HG03439 (cell line): Measurements from ENCODE around the gene NATD1.
A peak's percentile ranks its signal among the peaks of the same experiment; 100 is the strongest.

ENCODE experiments used
- ATAC-seq: cut with Tn5 transposase; IDR thresholded peaks from one replicate; pipeline ENCODE4 v1.9.1; 2021; ENCODE audit warnings: mild to moderate bottlenecking, moderate library complexity; ENCODE audit not compliant: unreplicated experiment

The NATD1 gene

DNA sequence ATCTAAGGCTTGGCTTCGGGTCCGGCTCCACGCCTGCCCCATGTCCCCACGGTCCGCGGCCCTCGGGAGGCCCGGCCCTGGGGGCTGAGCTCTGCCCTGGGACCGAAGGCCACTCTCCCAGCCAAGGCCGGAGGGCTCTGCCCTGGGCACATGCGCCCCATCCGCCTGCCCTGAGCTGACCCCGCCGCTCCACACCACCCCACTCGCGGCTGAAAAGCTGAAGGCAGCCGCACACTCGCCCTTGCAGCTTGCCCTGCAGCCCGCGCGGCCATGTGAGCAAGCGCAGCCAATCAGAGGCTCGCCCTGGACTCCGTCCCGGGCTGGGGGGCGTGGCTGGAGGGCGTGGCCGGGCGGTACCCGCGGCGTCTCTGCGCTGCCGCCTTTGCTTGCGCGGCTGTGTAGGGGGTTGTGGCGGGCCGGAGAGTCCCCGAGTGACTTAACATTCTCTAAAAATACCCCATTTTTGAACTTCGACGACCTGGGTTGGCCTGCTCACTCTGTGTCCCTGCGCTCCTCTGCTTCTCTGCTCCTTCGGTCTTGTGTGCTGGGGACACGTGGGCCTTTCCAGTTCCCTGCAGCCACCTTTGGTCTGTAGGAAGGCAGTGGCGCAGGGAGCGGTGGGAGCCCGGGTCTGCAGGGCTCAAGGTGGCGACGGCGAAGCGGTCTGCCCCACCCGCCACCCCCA, 22.5 kb upstream of the NATD1 start:
- ATAC-seq: peak; percentile 88

GRCh38 chr17:21275047-21275578, 21.9 kb upstream of the NATD1 start:
- no peak for ATAC-seq

DNA sequence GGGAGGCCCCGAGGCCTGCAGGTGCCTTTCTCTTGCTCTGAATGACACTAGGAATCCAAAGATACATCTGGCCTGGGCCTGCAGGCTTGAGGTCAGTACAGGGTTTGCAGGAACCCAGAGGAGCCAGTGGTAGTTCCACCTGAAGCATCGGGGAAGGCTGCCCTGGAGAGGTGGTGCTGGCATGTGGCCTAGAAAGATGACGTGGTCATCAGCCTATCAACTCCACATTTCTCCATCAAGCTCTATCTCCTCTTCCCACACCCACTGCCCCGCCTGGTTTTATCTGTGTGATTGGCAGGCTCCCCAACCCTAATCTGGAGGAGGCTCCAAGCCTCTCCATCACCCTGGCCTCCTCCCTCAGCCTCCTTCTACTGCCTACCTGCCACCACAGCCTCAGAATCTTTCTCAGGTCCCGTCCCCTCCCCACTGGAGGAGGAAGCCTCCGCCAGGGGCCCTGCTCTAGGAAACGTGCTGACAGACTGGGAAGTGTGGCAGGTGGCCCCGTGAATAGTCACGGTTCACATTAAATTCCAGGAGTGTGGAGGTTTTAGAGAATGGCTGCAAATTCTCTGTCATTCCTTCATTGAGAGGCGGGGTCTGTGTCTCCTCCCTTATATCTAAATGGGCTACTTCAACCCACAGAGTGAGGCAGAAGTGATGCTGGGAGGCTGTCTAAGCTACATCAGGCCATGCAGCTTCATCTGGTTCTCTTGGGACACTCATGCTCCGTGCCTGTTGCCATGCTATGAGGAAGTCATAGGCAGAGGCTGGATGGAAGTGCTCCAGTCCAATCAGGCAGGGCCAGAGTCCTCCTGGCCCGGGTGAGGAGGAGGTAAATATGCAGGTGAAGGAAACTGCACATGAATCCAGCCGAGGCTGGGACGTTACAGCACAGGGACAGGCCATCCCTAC, 19.9 kb upstream of the NATD1 start:
- ATAC-seq: no peak

- ATAC-seq: no peak
Observed at GRCh38 chr17:21272250-21272649, 19.0 kb upstream of the NATD1 start.

- ATAC-seq: no peak
Observed at GRCh38 chr17:21271454-21272183, 18.4 kb upstream of the NATD1 start.

GRCh38 chr17:21269394-21269793, 16.2 kb upstream of the NATD1 start:
- ATAC-seq: no peak

DNA sequence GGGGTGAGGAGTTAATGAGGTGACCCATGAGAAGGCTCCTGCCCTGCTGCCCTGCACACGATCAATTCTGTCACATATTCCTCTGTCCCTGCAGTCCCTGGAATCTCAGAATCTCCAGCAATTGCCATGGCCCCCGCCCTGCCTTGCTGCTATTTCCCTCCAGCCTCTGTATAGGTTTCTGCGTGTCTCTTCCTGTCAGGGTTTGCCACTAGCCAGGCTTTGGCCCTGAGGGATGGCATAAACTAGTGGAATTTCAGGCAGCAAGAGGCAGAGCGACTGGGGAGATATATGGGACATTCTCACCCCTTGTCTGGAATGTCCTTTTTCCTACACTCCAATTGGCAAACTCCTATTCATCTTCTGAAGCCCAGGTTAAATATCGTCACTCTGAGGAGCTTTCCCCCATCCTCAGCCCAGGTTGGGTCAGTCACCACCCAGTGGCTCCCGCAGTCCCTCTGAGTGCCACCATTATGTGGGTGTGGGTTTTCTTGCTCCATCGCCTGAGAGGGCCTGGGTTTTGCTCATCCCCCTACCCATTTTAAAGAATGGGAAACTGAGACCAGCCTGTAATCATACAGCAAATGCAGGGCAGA, 15.5 kb upstream of the NATD1 start:
- no peak for ATAC-seq

DNA sequence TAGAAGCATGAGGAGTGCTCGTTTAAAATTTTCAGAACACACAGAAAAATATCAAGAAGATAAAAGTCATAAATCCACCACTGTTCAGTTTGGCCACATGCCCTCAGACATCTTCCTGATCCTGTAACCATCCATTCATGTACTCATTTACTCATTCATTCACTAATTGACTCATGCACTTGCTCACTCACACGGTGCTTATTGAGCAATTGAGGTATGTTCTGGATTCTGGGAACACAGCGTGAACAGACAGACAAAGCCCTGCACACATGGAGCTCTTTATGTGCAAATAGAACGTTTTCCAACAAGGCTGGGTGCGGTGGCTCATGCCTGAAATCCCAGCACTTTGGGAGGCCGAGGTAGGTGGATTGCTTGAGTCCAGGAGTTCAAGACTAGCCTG, 10.2 kb upstream of the NATD1 start:
- no peak for ATAC-seq

DNA sequence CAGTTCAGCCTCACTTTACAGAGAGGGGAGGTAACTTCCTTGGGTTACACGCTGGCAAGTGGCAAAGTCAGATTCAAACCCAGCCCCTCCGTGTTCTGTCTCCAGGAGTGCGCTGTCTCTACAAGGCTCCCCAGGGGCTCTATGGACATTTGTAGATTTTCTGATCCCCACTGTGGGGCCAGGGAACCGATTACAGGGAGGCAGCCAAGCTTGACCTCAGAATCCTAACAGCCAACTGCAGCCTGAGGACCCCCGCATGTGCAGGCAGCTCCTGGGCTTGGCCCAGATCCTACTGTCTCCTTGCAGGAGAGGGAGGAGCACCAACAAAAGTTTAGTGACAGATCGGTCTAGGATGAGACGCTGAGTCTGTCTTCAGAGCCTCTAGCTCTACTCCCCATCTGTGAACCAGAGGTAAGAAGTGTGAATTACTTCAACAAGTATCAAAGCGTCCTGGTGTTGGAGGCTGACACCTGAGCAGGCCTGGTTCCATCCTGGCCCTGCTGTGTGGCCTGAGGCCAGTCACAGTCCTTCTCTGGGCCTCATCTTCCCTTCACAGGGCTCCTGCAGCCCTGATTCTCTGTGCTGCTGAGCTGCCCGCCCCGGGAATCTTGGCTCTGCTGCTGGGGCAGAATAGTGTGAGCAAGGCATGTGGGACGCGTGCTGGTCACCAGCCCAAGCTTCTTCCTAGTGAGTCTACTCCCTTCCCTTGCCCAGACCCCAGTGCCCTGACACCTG, 9.2 kb upstream of the NATD1 start:
- no peak for ATAC-seq

GRCh38 chr17:21258593-21258992, 5.4 kb upstream of the NATD1 start:
- ATAC-seq: no peak

GRCh38 chr17:21253646-21254441, 634 bp upstream of the NATD1 start:
- no peak for ATAC-seq

DNA sequence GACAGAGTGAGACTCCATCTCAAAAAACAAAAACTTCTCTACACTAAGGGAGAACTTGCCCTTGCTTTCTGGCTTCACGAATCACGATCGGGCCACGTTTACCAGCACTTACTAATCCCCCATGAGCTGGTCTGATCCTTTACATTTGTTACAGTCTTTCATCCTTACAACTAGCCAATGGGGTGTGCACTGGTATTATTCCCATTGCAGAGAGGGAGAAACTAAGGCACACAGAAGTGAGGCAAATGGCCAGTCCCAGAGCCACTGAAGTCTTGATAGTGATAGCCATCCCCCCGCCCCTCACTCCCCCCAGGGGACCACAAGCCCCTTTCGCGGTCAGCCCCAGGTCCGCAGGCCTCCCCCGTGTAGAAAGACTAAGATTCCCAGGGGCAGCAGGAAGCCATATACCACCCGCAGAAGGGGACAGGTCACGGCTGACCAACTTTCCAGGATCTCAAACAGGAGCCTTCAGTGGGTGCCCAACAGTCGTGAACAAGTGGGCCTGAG, 868 bp downstream of the NATD1 start:
- ATAC-seq: no peak

DNA sequence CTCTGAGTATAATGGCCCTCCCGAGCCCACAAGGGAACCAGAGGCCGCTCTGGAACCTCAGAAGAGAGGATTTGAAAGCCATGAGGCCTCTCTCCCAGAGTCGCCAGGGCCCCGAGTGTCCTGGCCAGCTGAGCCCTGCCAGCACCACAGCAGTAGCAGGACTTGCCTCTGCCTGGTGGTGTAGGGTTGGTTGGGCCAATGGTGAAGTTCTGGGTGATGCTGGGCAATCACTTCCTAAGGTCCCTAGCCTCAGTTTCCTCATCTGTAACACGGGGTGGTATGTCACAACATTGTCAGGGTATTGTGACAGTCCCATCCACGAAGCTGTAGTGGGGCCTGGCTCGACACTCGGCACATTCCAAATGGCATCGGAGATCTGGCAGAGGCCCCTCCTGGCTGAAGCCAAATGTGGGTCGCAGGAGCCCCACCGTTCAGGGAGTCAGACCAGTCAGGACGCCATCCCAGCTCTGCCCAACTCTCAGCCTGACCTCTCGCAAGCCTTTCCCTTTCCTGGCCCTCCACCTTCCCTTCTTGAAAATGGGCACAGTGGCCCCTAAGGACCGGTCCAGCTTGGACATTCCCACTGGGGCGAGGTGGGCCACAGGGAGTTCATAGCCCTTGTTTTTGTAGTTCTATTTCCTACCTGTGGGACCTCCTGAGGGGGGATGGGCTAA, 1.7 kb downstream of the NATD1 start:
- ATAC-seq: no peak

GRCh38 chr17:21250854-21251253, 2.4 kb downstream of the NATD1 start:
- ATAC-seq: no peak

- no peak for ATAC-seq
Observed at GRCh38 chr17:21249920-21250703, 3.1 kb downstream of the NATD1 start.

GRCh38 chr17:21249086-21249795, 4.0 kb downstream of the NATD1 start:
- ATAC-seq: no peak

- ATAC-seq: no peak
Observed at GRCh38 chr17:21248500-21248899, 4.7 kb downstream of the NATD1 start.
